ENCODE data around the gene LRRC56. TPM values are rescaled to one million over a fixed set of nuclear protein-coding genes. Genes with fewer than 3 reads are reported as not detected.

The LRRC56 gene
- total RNA-seq, 2 donors from 2014 or later, result 5.7 to 5.8 TPM

- no peaks in the 10 kb centered on the region for H3K9me3 ChIP-seq (ENCODE audit: control insufficient read depth, low read length, poor library complexity, severe bottlenecking)
- H3K27me3 Mint-ChIP-seq, result no peaks in the 10 kb centered on the region
- ATAC-seq, result no peak
Observed at GRCh38 chr11:520428-521176, 16.7 kb upstream of the LRRC56 start.

DNA sequence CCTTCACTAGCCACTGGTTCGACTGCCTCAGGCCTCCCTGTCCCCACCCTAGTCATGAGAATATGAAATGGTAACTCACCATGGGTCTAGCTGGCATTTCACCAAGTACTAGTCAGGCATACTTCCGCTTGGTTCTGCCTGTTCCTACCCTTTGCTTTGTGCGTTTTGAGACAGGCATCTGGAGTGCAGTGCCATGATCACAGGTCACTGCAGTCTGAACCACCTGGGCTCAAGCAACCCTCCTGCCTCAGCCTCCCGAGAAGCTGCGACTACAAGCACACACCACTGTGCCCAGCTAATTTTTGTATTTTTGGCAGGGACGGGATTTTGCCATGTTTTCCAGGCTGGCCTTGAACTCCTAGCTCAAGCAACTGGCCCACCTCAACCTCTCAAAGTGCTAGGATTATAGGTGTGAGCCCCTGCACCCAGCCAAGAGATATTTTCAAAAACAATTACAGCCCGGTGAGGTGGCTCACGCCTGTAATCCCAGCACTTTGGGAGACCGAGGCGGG, 16.1 kb upstream of the LRRC56 start:
- Mint-ChIP-seq H3K4me1 (peaks cover 2% of the 10 kb centered on the region), H3K4me3 (no peak overlapping the region), H3K27me3 (no peaks in the 10 kb centered on the region), H3K27ac (peak overlapping the region; percentile 51), H3K36me3 (ENCODE audit: low read depth) (no peaks in the 10 kb centered on the region)
- DNase-seq (no peak), ATAC-seq (no peak)
- no peaks in the 10 kb centered on the region for H3K9me3 ChIP-seq (ENCODE audit: control insufficient read depth, low read length, poor library complexity, severe bottlenecking)

More at GRCh38 chr11:520428-521176, 16.7 kb upstream of the LRRC56 start:
- DNase-seq, result no peak
- Mint-ChIP-seq H3K36me3 (ENCODE audit: low read depth) (no peaks in the 10 kb centered on the region), H3K4me1 (peaks cover 2% of the 10 kb centered on the region), H3K4me3 (no peak overlapping the region), H3K27ac (peak overlapping the region; percentile 51)

DNA sequence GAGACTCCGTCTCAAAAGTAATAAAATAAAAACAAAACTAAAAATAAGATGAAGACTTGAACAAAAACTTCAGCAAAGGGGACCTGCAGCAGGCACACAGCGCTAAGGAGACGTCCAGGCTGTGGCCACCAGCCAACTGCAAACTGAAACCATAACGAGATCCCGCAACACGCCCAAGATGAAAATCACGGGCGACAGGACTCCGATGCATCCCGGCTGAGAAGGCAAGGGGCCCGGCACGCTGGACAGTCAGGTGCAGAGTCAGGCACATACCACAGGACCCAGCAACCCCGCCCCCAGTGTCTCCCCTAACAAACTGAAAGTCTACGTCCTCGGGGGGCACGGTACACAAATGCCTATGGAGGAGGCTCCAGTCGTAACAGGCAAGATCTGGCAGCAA, 11.1 kb upstream of the LRRC56 start:
- Mint-ChIP-seq H3K4me1 (no peaks in the 10 kb centered on the region), H3K27me3 (no peaks in the 10 kb centered on the region), H3K27ac (no peak overlapping the region), H3K4me3 (no peak overlapping the region), H3K36me3 (ENCODE audit: low read depth) (no peaks in the 10 kb centered on the region)
- DNase-seq, result no peak
- ATAC-seq, result no peak
- H3K9me3 ChIP-seq (ENCODE audit: control insufficient read depth, low read length, poor library complexity, severe bottlenecking), result no peaks in the 10 kb centered on the region

GRCh38 chr11:528166-528814, 9.0 kb upstream of the LRRC56 start:
- Mint-ChIP-seq H3K27ac (no peak overlapping the region), H3K36me3 (ENCODE audit: low read depth) (no peaks in the 10 kb centered on the region), H3K4me3 (no peak overlapping the region), H3K27me3 (no peaks in the 10 kb centered on the region), H3K4me1 (no peaks in the 10 kb centered on the region)
- H3K9me3 ChIP-seq (ENCODE audit: control insufficient read depth, low read length, poor library complexity, severe bottlenecking), result no peaks in the 10 kb centered on the region
- DNase-seq, result no peak
- ATAC-seq, result no peak

DNA sequence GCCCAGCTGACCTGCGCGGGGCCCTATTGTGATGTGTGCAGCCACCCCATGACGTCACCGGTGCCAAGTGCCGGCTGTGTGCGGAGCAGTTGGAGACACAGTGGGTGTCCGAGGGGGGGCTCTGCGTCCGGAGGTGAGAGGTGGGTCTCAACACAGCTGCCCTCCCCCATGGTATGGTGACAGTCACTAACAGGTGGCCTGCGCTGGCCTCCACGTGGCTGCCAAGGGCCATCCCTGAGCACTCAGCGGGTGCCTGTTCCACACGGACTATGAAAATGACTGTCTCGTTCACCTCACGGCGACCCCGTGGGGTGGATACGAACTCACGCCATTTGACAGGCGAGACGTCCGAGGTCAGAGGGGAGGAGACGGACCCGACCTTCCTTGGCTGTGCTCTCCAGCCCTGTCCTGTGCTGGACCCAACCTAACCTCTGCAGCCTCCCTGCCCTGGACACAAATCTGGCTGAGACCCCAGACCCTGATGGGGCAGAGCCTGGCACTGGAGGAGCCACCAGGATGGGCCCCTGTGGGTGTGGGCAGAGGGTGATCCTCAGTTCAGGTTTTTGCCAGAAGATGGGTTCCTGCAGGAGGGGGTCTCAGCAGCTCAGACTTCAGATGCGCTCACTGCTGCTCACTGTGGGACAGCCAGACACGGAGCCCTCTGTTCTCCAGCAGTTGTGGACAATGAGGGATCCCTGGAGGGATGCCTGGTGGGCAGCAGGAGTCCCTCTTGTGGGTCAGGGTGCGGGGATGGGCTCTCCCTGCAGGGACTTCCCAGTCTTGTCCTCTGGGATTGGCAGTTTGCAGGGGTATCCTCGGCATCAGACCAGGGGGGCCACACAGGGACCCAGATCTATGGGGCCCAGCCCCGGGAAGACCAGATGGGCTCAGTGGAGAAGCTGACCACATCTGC, 8.3 kb upstream of the LRRC56 start:
- DNase-seq, result no peak
- Mint-ChIP-seq H3K4me3 (no peak overlapping the region), H3K36me3 (ENCODE audit: low read depth) (no peaks in the 10 kb centered on the region), H3K27me3 (no peaks in the 10 kb centered on the region), H3K4me1 (no peaks in the 10 kb centered on the region), H3K27ac (no peak overlapping the region)
- no peaks in the 10 kb centered on the region for H3K9me3 ChIP-seq (ENCODE audit: control insufficient read depth, low read length, poor library complexity, severe bottlenecking)
- no peak for ATAC-seq

- DNase-seq (no peak), ATAC-seq (no peak)
- H3K9me3 ChIP-seq (ENCODE audit: control insufficient read depth, low read length, poor library complexity, severe bottlenecking), result no peaks in the 10 kb centered on the region
- Mint-ChIP-seq H3K4me1 (no peaks in the 10 kb centered on the region), H3K4me3 (no peak overlapping the region), H3K27ac (no peak overlapping the region), H3K27me3 (no peaks in the 10 kb centered on the region), H3K36me3 (ENCODE audit: low read depth) (no peaks in the 10 kb centered on the region)
Observed at GRCh38 chr11:529728-530411, 7.5 kb upstream of the LRRC56 start.

- peaks cover 2% of the 10 kb centered on the region for H3K4me1 Mint-ChIP-seq
- H3K27me3 Mint-ChIP-seq, result no peaks in the 10 kb centered on the region
- ATAC-seq, result no peak
- H3K27ac Mint-ChIP-seq, result no peak overlapping the region
- no peaks in the 10 kb centered on the region for H3K36me3 Mint-ChIP-seq (ENCODE audit: low read depth)
- DNase-seq, result no peak
- H3K4me3 Mint-ChIP-seq, result no peak overlapping the region
- H3K9me3 ChIP-seq (ENCODE audit: control insufficient read depth, low read length, poor library complexity, severe bottlenecking), result no peaks in the 10 kb centered on the region
Observed at GRCh38 chr11:530960-531831, 6.1 kb upstream of the LRRC56 start.

- Mint-ChIP-seq H3K4me3 (no peak overlapping the region), H3K27ac (no peak overlapping the region), H3K4me1 (peaks cover 6% of the 10 kb centered on the region), H3K27me3 (no peaks in the 10 kb centered on the region), H3K36me3 (ENCODE audit: low read depth) (no peaks in the 10 kb centered on the region)
- ATAC-seq, result no peak
- H3K9me3 ChIP-seq (ENCODE audit: control insufficient read depth, low read length, poor library complexity, severe bottlenecking), result no peaks in the 10 kb centered on the region
- DNase-seq, result no peak
Observed at GRCh38 chr11:531919-532526, 5.3 kb upstream of the LRRC56 start.

DNA sequence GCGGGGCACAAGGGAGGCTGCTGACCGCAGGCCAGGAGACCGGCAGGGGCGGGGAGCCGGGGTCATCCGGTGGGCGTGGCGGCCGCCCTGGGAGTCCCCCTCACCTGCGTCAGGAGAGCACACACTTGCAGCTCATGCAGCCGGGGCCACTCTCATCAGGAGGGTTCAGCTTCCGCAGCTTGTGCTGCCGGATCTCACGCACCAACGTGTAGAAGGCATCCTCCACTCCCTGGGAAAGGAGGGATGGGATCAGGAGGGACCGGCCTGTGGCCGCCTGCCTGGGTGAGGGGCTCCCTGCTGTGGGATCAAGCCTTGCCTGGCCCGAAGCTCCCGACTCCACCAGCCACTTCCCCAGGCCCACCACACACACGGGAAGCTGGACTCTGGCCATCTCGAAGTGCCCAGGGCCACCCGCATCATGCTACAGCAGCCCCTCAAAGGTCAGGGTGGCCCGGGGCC, 4.8 kb upstream of the LRRC56 start:
- no peaks in the 10 kb centered on the region for H3K27me3 Mint-ChIP-seq
- no peaks in the 10 kb centered on the region for H3K9me3 ChIP-seq (ENCODE audit: control insufficient read depth, low read length, poor library complexity, severe bottlenecking)
- peaks cover 9% of the 10 kb centered on the region for H3K4me1 Mint-ChIP-seq
- no peak for ATAC-seq
- no peaks in the 10 kb centered on the region for H3K36me3 Mint-ChIP-seq (ENCODE audit: low read depth)
- no peak for DNase-seq
- no peak overlapping the region for H3K4me3 Mint-ChIP-seq
- H3K27ac Mint-ChIP-seq, result no peak overlapping the region

GRCh38 chr11:532986-533585, 4.2 kb upstream of the LRRC56 start:
- H3K9me3 ChIP-seq (ENCODE audit: control insufficient read depth, low read length, poor library complexity, severe bottlenecking), result no peaks in the 10 kb centered on the region
- no peak overlapping the region for H3K4me3 Mint-ChIP-seq
- DNase-seq, result no peak
- H3K36me3 Mint-ChIP-seq (ENCODE audit: low read depth), result no peaks in the 10 kb centered on the region
- no peak for ATAC-seq
- H3K27ac Mint-ChIP-seq, result no peak overlapping the region
- peaks cover 10% of the 10 kb centered on the region for H3K4me1 Mint-ChIP-seq
- no peaks in the 10 kb centered on the region for H3K27me3 Mint-ChIP-seq

GRCh38 chr11:533586-534395, 3.5 kb upstream of the LRRC56 start:
- H3K4me1 Mint-ChIP-seq, result peaks cover 13% of the 10 kb centered on the region
- no peaks in the 10 kb centered on the region for H3K27me3 Mint-ChIP-seq
- ATAC-seq (no peak), DNase-seq (no peak)
- H3K9me3 ChIP-seq (ENCODE audit: control insufficient read depth, low read length, poor library complexity, severe bottlenecking), result no peaks in the 10 kb centered on the region
- H3K36me3 Mint-ChIP-seq (ENCODE audit: low read depth), result no peaks in the 10 kb centered on the region
- H3K27ac Mint-ChIP-seq, result no peak overlapping the region
- H3K4me3 Mint-ChIP-seq, result peak overlapping the region; percentile 86

Data from T-helper 17 cell (primary cell).